ENCODE measurements around the gene GPHN.

The GPHN gene

GRCh38 chr14:66735853-66736252 lies 227.9 kb downstream of the GPHN start:
- no peaks in the 10 kb centered on the region for H3K9me3 ChIP-seq
- H3K36me3 ChIP-seq: no peaks in the 10 kb centered on the region
- H3K4me3 ChIP-seq (ENCODE audit: low read depth in 1 of 2, low read length in 1 of 2): no peak overlapping the region
- no peak for TF ChIP-seq CTCF (IDR thresholded peaks at IDR 0.05)
- H3K27me3 ChIP-seq: no peaks in the 10 kb centered on the region
- H3K4me1 ChIP-seq (ENCODE audit: control insufficient read depth in 1 of 2, insufficient read depth in 1 of 2, low read depth in 1 of 2, low read length in 1 of 2): no peaks in the 10 kb centered on the region
- H3K27ac ChIP-seq: no peak overlapping the region

GRCh38 chr14:66739826-66740225 lies 231.9 kb downstream of the GPHN start:
- TF ChIP-seq CTCF (IDR thresholded peaks at IDR 0.05): no peak
- Histone ChIP-seq H3K4me3 (ENCODE audit: low read depth in 1 of 2, low read length in 1 of 2) (no peak overlapping the region), H3K9me3 (no peaks in the 10 kb centered on the region), H3K27me3 (no peaks in the 10 kb centered on the region), H3K36me3 (no peaks in the 10 kb centered on the region), H3K27ac (no peak overlapping the region), H3K4me1 (ENCODE audit: control insufficient read depth in 1 of 2, insufficient read depth in 1 of 2, low read depth in 1 of 2, low read length in 1 of 2) (no peaks in the 10 kb centered on the region)

- TF ChIP-seq CTCF (IDR thresholded peaks at IDR 0.05): no peak
- Histone ChIP-seq H3K36me3 (no peaks in the 10 kb centered on the region), H3K27ac (no peak overlapping the region), H3K4me3 (ENCODE audit: low read depth in 1 of 2, low read length in 1 of 2) (no peak overlapping the region), H3K27me3 (no peaks in the 10 kb centered on the region), H3K4me1 (ENCODE audit: control insufficient read depth in 1 of 2, insufficient read depth in 1 of 2, low read depth in 1 of 2, low read length in 1 of 2) (no peaks in the 10 kb centered on the region), H3K9me3 (no peaks in the 10 kb centered on the region)
These were observed 237.1 kb downstream of the GPHN start for GRCh38 chr14:66745078-66745477.

GRCh38 chr14:66746316-66747006 lies 238.5 kb downstream of the GPHN start:
- Histone ChIP-seq H3K4me1 (ENCODE audit: control insufficient read depth in 1 of 2, insufficient read depth in 1 of 2, low read depth in 1 of 2, low read length in 1 of 2) (no peaks in the 10 kb centered on the region), H3K27me3 (no peaks in the 10 kb centered on the region), H3K36me3 (no peaks in the 10 kb centered on the region), H3K9me3 (no peaks in the 10 kb centered on the region), H3K27ac (no peak overlapping the region), H3K4me3 (ENCODE audit: low read depth in 1 of 2, low read length in 1 of 2) (no peak overlapping the region)
- TF ChIP-seq CTCF (IDR thresholded peaks at IDR 0.05): no peak

- H3K4me1 ChIP-seq (ENCODE audit: control insufficient read depth in 1 of 2, insufficient read depth in 1 of 2, low read depth in 1 of 2, low read length in 1 of 2): no peaks in the 10 kb centered on the region
- no peak for TF ChIP-seq CTCF (IDR thresholded peaks at IDR 0.05)
- H3K27me3 ChIP-seq: no peaks in the 10 kb centered on the region
These were observed 244.2 kb downstream of the GPHN start for GRCh38 chr14:66752109-66752508.

More at GRCh38 chr14:66752109-66752508, 244.2 kb downstream of the GPHN start:
- Histone ChIP-seq H3K4me3 (ENCODE audit: low read depth in 1 of 2, low read length in 1 of 2) (no peak overlapping the region), H3K9me3 (no peaks in the 10 kb centered on the region), H3K27ac (no peak overlapping the region), H3K36me3 (no peaks in the 10 kb centered on the region)
